ENCODE data around the gene PPP3R1.

PPP3R1 gene

DNA sequence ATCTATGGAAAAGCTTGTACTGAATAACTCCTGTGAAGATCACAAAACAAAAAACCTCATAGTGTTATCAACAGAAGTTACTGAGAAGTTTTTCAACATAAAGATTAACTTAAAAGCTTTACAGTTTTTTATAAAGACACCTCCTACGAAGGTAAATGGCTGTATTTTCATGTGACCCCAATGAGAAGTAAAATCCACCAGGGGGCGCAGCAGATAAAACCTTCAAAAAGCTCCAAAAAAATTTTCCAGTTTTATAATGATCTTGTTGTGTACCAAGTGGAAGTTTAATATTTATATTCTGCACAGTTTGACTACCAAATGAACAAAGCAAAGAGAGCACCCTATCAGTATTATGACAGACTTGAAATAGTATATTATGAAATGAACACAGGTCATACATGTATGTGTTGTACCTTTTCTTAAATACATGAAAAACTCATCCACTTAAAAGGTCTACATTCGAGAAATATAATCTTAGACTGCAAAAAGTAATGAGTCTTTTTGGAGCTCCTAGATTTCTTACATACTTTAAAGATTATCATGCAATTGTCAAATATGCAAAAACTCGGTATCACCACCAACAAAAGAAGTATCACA lies 56.1 kb downstream of the PPP3R1 start:
- H3K4me3 ChIP-seq (ENCODE audit: low read length) = no peak overlapping the region
- TF ChIP-seq, protein P1, sequence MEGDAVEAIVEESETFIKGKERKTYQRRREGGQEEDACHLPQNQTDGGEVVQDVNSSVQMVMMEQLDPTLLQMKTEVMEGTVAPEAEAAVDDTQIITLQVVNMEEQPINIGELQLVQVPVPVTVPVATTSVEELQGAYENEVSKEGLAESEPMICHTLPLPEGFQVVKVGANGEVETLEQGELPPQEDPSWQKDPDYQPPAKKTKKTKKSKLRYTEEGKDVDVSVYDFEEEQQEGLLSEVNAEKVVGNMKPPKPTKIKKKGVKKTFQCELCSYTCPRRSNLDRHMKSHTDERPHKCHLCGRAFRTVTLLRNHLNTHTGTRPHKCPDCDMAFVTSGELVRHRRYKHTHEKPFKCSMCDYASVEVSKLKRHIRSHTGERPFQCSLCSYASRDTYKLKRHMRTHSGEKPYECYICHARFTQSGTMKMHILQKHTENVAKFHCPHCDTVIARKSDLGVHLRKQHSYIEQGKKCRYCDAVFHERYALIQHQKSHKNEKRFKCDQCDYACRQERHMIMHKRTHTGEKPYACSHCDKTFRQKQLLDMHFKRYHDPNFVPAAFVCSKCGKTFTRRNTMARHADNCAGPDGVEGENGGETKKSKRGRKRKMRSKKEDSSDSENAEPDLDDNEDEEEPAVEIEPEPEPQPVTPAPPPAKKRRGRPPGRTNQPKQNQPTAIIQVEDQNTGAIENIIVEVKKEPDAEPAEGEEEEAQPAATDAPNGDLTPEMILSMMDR (IDR thresholded peaks at IDR 0.05; ENCODE audit: insufficient read depth, low read depth, low read length, missing control alignments) = peak; percentile 47
- peak; percentile 43 for DNase-seq (ENCODE audit: low read depth)

DNA sequence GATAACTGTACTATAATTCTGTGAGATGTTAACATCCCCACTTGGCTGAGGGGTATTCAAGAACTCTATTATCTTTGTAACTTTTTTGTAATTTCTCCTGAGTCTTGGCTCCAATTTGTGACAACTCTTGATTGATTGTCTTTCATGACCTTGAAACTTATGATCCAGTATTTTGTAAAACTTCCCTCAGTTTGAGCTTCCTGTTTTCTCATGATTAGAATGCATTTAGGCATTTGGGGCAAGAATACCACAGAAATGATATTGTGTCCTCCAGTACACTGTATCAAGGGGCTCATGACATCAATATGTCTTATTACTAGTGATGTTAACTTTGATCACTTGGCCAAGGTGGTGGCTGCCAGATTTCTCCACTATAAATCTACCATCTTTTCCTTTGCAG lies 57.2 kb downstream of the PPP3R1 start:
- no peak overlapping the region for H3K4me3 ChIP-seq (ENCODE audit: low read length)
- TF ChIP-seq, protein P1 (IDR thresholded peaks at IDR 0.05; ENCODE audit: insufficient read depth, low read depth, low read length, missing control alignments) = no peak
- no peak for DNase-seq (ENCODE audit: low read depth)

GRCh38 chr2:68193787-68194372 lies 58.5 kb downstream of the PPP3R1 start:
- no peak overlapping the region for H3K4me3 ChIP-seq (ENCODE audit: low read length)
- TF ChIP-seq, protein P1 (IDR thresholded peaks at IDR 0.05; ENCODE audit: insufficient read depth, low read depth, low read length, missing control alignments) = no peak
- peak; percentile 66 for DNase-seq (ENCODE audit: low read depth)

GRCh38 chr2:68193144-68193543 lies 59.2 kb downstream of the PPP3R1 start:
- TF ChIP-seq, protein P1 (IDR thresholded peaks at IDR 0.05; ENCODE audit: insufficient read depth, low read depth, low read length, missing control alignments) = no peak
- no peak for DNase-seq (ENCODE audit: low read depth)
- H3K4me3 ChIP-seq (ENCODE audit: low read length) = no peak overlapping the region

GRCh38 chr2:68190991-68191731 lies 61.2 kb downstream of the PPP3R1 start:
- TF ChIP-seq, protein P1 (IDR thresholded peaks at IDR 0.05; ENCODE audit: insufficient read depth, low read depth, low read length, missing control alignments) = no peak
- peak; percentile 91 for DNase-seq (ENCODE audit: low read depth)
- H3K4me3 ChIP-seq (ENCODE audit: low read length) = no peak overlapping the region

GRCh38 chr2:68189991-68190784 lies 62.1 kb downstream of the PPP3R1 start:
- no peak for DNase-seq (ENCODE audit: low read depth)
- no peak overlapping the region for H3K4me3 ChIP-seq (ENCODE audit: low read length)
- TF ChIP-seq, protein P1 (IDR thresholded peaks at IDR 0.05; ENCODE audit: insufficient read depth, low read depth, low read length, missing control alignments) = no peak

Measured in epithelial cell of esophagus (primary cell).